ENCODE data around the gene OR1D5.

The OR1D5 gene

DNA sequence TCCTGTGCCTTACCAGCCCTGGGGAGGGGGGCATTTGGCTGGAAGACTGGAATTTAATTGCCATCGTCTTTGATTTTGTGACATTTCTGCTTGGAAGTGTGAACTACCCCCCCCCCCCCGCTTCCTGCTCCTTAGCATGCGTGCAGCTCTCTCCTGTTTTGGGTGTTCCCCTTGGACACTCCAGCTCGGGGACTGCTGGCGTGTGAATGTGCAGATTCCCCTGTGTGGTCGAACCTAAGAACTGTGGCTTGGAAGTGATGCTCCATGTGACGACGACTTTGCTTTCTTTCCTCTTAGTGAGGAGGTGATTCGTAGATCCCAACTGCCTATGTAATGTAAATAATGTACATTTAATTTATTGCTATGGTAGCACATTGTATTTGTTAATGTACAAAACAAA is 26.1 kb downstream of the OR1D5 start:
- no peak for ATAC-seq
- no peak for TF ChIP-seq ZNF565 (CRISPR knock-in tag; conservative IDR thresholded peaks at IDR 0.05; ENCODE audit: low read depth)
- TF ChIP-seq TCF4 (CRISPR knock-in tag; IDR thresholded peaks at IDR 0.05; ENCODE audit: borderline replicate concordance) = no peak
- no peak for TF ChIP-seq ZC3H10 (CRISPR knock-in tag; IDR thresholded peaks at IDR 0.05)
- TF ChIP-seq PATZ1 (CRISPR knock-in tag; IDR thresholded peaks at IDR 0.05; ENCODE audit: borderline replicate concordance) = no peak
- TF ChIP-seq SNAI2 (CRISPR knock-in tag; IDR thresholded peaks at IDR 0.05) = no peak

- ATAC-seq = no peak
- no peak for TF ChIP-seq CSDC2 (CRISPR knock-in tag; IDR thresholded peaks at IDR 0.05)
- TF ChIP-seq ZNF70 (CRISPR knock-in tag; IDR thresholded peaks at IDR 0.05) = no peak
Measured at GRCh38 chr17:3036800-3037199, 26.6 kb downstream of the OR1D5 start.

GRCh38 chr17:3035968-3036280 is 27.5 kb downstream of the OR1D5 start:
- no peak for ATAC-seq
- TF ChIP-seq CSRNP3 (CRISPR knock-in tag; IDR thresholded peaks at IDR 0.05) (no peak), ZNF565 (CRISPR knock-in tag; conservative IDR thresholded peaks at IDR 0.05; ENCODE audit: low read depth) (no peak), PPARA (CRISPR knock-in tag; IDR thresholded peaks at IDR 0.05; ENCODE audit: borderline replicate concordance) (no peak), ISL1 (CRISPR knock-in tag; IDR thresholded peaks at IDR 0.05) (no peak), SNAI2 (CRISPR knock-in tag; IDR thresholded peaks at IDR 0.05) (no peak), RARB (CRISPR knock-in tag; IDR thresholded peaks at IDR 0.05) (no peak), ZNF8 (CRISPR knock-in tag; IDR thresholded peaks at IDR 0.05) (no peak), BACH2 (CRISPR knock-in tag; IDR thresholded peaks at IDR 0.05; ENCODE audit: borderline replicate concordance) (no peak), PATZ1 (CRISPR knock-in tag; IDR thresholded peaks at IDR 0.05; ENCODE audit: borderline replicate concordance) (no peak), CSDC2 (CRISPR knock-in tag; IDR thresholded peaks at IDR 0.05) (no peak), ZFP30 (CRISPR knock-in tag; IDR thresholded peaks at IDR 0.05) (no peak), ZFP3 (CRISPR knock-in tag; IDR thresholded peaks at IDR 0.05) (no peak), ZNF70 (CRISPR knock-in tag; IDR thresholded peaks at IDR 0.05) (no peak), TCF4 (CRISPR knock-in tag; IDR thresholded peaks at IDR 0.05; ENCODE audit: borderline replicate concordance) (no peak), ESRRG (CRISPR knock-in tag; IDR thresholded peaks at IDR 0.05) (no peak), POU6F1 (CRISPR knock-in tag; IDR thresholded peaks at IDR 0.05; ENCODE audit: borderline replicate concordance, low read depth) (no peak), ZC3H10 (CRISPR knock-in tag; IDR thresholded peaks at IDR 0.05) (no peak), ARNTL (CRISPR knock-in tag; IDR thresholded peaks at IDR 0.05; ENCODE audit: borderline replicate concordance, low read depth) (no peak)

DNA sequence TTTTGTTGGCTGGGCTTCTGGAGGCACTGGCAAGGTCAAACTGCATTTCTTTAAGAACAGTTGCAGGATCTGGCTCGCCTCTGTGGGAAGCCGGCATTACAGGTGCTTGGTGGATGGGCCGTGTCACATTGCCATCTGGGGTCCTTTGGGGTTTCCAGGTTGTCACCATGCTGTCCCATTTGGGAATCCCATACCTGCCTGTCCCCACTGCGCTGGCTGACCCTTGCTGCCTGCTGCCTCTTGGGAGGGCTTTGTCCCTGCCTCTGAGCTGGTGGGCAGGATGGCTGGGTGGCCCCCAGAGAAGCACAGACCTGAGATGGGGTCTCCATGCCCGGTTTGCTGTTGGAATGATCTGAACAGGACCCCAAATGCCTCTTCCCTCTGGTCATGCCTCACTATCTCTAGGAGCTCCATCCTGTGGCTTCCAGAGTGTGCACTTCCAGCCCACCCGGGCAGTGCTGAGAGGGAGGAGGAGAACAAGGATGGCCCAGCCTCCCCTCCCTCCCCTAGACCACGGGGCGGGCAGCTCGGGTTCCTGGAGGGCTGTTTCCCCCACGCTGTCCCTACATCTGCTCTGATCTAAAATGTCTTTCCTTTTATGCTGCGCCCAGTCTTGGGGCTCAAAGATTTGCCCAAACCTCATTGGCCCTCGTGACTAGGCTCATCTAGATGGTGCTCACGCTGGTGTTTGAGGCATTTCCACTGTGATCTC is 28.0 kb downstream of the OR1D5 start:
- no peak for ATAC-seq
- TF ChIP-seq OSR1 (CRISPR knock-in tag; IDR thresholded peaks at IDR 0.05) (no peak), ESRRG (CRISPR knock-in tag; IDR thresholded peaks at IDR 0.05) (no peak), PATZ1 (CRISPR knock-in tag; IDR thresholded peaks at IDR 0.05; ENCODE audit: borderline replicate concordance) (no peak), ZC3H10 (CRISPR knock-in tag; IDR thresholded peaks at IDR 0.05) (no peak), CSDC2 (CRISPR knock-in tag; IDR thresholded peaks at IDR 0.05) (no peak), BACH2 (CRISPR knock-in tag; IDR thresholded peaks at IDR 0.05; ENCODE audit: borderline replicate concordance) (no peak), TOX (CRISPR knock-in tag; IDR thresholded peaks at IDR 0.05; ENCODE audit: borderline replicate concordance) (no peak)

Data from SK-N-SH treated with all-trans-retinoic acid at 6 μM for 48 hours (cell line).